ENCODE results near the gene VIPR2. TPM values are rescaled to one million over a fixed set of nuclear protein-coding genes. Genes with fewer than 3 reads are reported as not detected.

Gene VIPR2
- total RNA-seq, 6 experiments from 2014 or later: 0.15 to 0.51 (median 0.26) TPM; not detected in 2

GRCh38 chr7:159022238-159022993 lies 122.3 kb downstream of the VIPR2 start:
- Histone ChIP-seq H3K27ac (no peak overlapping the region), H3K36me3 (no peaks in the 10 kb centered on the region), H3K27me3 (no peaks in the 10 kb centered on the region), H3K4me1 (no peaks in the 10 kb centered on the region), H3K9me3 (no peaks in the 10 kb centered on the region), H3K4me3 (no peak overlapping the region)
- TF ChIP-seq CTCF (IDR thresholded peaks at IDR 0.05): no peak
- TF ChIP-seq POLR2A (IDR thresholded peaks at IDR 0.05): no peak
- intact Hi-C loops (cut with DNase I): no loop called here
- 85% methylated on average over 12 of the region's 20 CpGs for WGBS (ENCODE audit: insufficient coverage, low coverage, low lambda C conversion rate, missing lambda C conversion rate)
- ATAC-seq (no peak), DNase-seq (peak in 1 of 3 donors; percentile 49)

DNA sequence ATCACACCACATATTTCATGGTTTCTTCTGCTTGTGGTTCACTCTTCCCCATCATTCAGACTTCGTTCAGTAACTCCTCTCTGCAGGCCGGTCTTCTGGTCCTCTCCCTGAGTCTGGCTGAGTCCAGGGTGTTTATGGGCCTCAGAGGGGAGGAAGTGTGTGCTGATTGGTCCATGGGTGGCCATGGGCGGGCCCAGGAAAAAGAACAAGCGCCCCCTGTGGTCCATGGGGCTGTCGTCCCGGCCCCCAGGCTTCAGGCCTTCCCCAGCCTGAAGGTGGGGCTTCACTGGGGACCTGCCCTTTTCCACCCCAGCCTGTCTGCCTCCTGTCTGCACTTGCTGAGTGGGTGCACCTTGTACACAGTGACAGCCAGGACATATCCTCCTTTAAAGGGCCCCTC lies 123.7 kb downstream of the VIPR2 start:
- no peaks in the 10 kb centered on the region for H3K4me1 ChIP-seq
- no peaks in the 10 kb centered on the region for H3K9me3 ChIP-seq
- H3K4me3 ChIP-seq: no peak overlapping the region
- ATAC-seq (no peak), DNase-seq (no peak)
- WGBS (ENCODE audit: insufficient coverage, low coverage, low lambda C conversion rate, missing lambda C conversion rate): 70% methylated on average over 3 of the region's 6 CpGs
- intact Hi-C loops (cut with DNase I): no loop called here
- H3K27me3 ChIP-seq: no peaks in the 10 kb centered on the region
- no peak overlapping the region for H3K27ac ChIP-seq
- H3K36me3 ChIP-seq: no peaks in the 10 kb centered on the region
- TF ChIP-seq POLR2A (IDR thresholded peaks at IDR 0.05): no peak
- no peak for TF ChIP-seq CTCF (IDR thresholded peaks at IDR 0.05)

DNA sequence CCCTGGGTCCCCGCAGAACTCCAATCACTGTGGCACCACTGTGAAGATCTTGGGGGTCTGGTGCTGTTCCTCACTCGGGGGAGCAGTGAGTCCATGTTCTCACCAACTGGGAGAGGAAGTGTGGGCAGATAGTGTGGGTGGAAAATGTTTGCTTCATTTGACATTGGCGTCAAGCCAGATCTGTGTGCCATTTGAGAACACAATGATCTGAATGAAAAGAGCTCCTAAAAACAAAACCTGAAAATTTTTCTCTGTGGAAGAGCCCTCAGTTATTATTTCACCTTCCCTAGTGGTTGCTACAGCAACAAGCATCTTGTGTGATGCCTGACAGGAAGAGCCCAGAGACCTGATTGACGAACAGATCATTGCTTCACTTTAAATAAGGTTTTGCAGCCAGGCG lies 125.6 kb downstream of the VIPR2 start:
- Histone ChIP-seq H3K9me3 (no peaks in the 10 kb centered on the region), H3K27ac (no peak overlapping the region), H3K4me1 (no peaks in the 10 kb centered on the region), H3K36me3 (no peaks in the 10 kb centered on the region), H3K4me3 (no peak overlapping the region), H3K27me3 (no peaks in the 10 kb centered on the region)
- ATAC-seq: no peak
- no peak for DNase-seq
- intact Hi-C loops (cut with DNase I): no loop called here
- TF ChIP-seq CTCF (IDR thresholded peaks at IDR 0.05) (no peak), POLR2A (IDR thresholded peaks at IDR 0.05) (no peak)
- 35% methylated on average over 5 of the region's 5 CpGs for WGBS (ENCODE audit: insufficient coverage, low coverage, low lambda C conversion rate, missing lambda C conversion rate)

DNA sequence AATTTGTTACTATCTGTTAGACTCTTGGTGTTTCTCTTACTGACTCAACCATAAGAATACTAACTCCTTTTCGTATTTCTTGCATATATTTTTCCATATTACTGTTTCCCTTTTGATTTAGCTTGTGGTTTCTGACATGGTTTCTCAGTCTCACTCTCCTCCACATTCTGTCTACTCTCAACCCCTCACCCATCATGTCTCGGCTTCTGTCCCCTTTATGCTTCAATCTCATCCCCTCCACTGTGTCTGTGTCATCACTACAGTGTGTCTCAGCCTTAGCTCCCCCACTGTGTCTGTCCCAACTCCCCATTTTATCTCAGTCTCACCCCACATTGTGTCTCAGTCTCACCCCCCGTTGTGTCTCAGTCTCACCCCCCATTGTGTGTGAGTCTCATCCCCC lies 126.9 kb downstream of the VIPR2 start:
- Histone ChIP-seq H3K4me1 (no peaks in the 10 kb centered on the region), H3K9me3 (no peaks in the 10 kb centered on the region), H3K27ac (no peak overlapping the region), H3K27me3 (no peaks in the 10 kb centered on the region), H3K4me3 (no peak overlapping the region), H3K36me3 (no peaks in the 10 kb centered on the region)
- no peak for DNase-seq
- ATAC-seq: no peak
- intact Hi-C loops (cut with DNase I): no loop called here
- TF ChIP-seq CTCF (IDR thresholded peaks at IDR 0.05) (no peak), POLR2A (IDR thresholded peaks at IDR 0.05) (no peak)
- 55% methylated on average over 3 of the region's 3 CpGs for WGBS (ENCODE audit: insufficient coverage, low coverage, low lambda C conversion rate, missing lambda C conversion rate)
